SU-DHL-6 (cell line): ENCODE data around the gene NGF.

ENCODE experiments used
- H2AFZ ChIP-seq: fragments of 200-600 bp; sonication (generic); 2 replicates; pipeline ENCODE4 v1.6.1; 2014; ENCODE audit warnings: low read depth, mild to moderate bottlenecking, moderate library complexity, mixed read lengths, antibody characterized with exemption, low read length; ENCODE audit not compliant: severe bottlenecking
- H3F3A ChIP-seq: fragments of 200-600 bp; shearing (Covaris generic); 2 replicates; pipeline ENCODE4 v1.6.0; 2016; ENCODE audit warnings: antibody characterized with exemption, mild to moderate bottlenecking; ENCODE audit not compliant: insufficient read depth
- H3K27ac ChIP-seq: fragments of 200-600 bp; sonication (generic); 2 replicates; pipeline ENCODE4 v1.5.1; 2016; ENCODE audit warnings: low read depth, mild to moderate bottlenecking, low read length, moderate library complexity, mixed read lengths
- H3K27me3 ChIP-seq: fragments of 200-600 bp; sonication (generic), shearing (Covaris generic); 2 replicates; pipeline ENCODE4 v1.6.0; 2014; ENCODE audit warnings: mild to moderate bottlenecking, low read length
- H3K36me3 ChIP-seq: fragments of 200-600 bp; sonication (generic); 2 replicates; pipeline ENCODE4 v1.6.1; 2014; ENCODE audit warnings: mild to moderate bottlenecking, low read length, mixed read lengths
- H3K4me2 ChIP-seq: fragments of 300-600, 200-600 bp; shearing (Covaris generic), sonication (generic); 2 replicates; pipeline ENCODE4 v1.6.0; 2014; ENCODE audit warnings: low read length, low read depth, mild to moderate bottlenecking; ENCODE audit not compliant: poor library complexity, severe bottlenecking
- H3K4me3 ChIP-seq: fragments of 200-600 bp; sonication (generic); 2 replicates; pipeline ENCODE4 v1.5.1; 2014; ENCODE audit warnings: antibody characterized with exemption, low read length, mild to moderate bottlenecking, mixed read lengths; ENCODE audit not compliant: insufficient read depth, poor library complexity, severe bottlenecking
- H3K79me2 ChIP-seq: fragments of 200-600 bp; sonication (generic); 2 replicates; pipeline ENCODE4 v1.6.1; 2014; ENCODE audit warnings: mild to moderate bottlenecking, low read length, moderate library complexity; ENCODE audit not compliant: insufficient read depth
- H3K9ac ChIP-seq: fragments of 200-600 bp; sonication (generic); 2 replicates; pipeline ENCODE4 v1.7.0; 2014; ENCODE audit warnings: mild to moderate bottlenecking, low read length
- H3K9me2 ChIP-seq: fragments of 200-600 bp; sonication (generic); replicated peaks from 2 replicates; pipeline ENCODE4 v1.6.1; 2014; ENCODE audit warnings: low read length; ENCODE audit not compliant: insufficient read depth
- H3K9me3 ChIP-seq: fragments of 200-600 bp; sonication (generic); 2 replicates; pipeline ENCODE4 v1.6.1; 2014; ENCODE audit warnings: low read length, mixed read lengths; ENCODE audit not compliant: insufficient read depth
- H4K20me1 ChIP-seq: fragments of 200-600 bp; sonication (generic); 2 replicates; pipeline ENCODE4 v1.6.1; 2014; ENCODE audit warnings: low read depth, mild to moderate bottlenecking, antibody characterized with exemption, low read length, moderate library complexity, mixed read lengths
- CTCF ChIP-seq: fragments of 200-600 bp; sonication (generic); IDR thresholded peaks from one replicate; pipeline ENCODE4 v1.5.1; 2017; ENCODE audit warnings: antibody characterized with exemption, mild to moderate bottlenecking, low read length, moderate library complexity; ENCODE audit not compliant: insufficient read depth, poor library complexity, severe bottlenecking
- EZH2phosphoT487 ChIP-seq: fragments of 200-600 bp; sonication (generic), shearing (Covaris generic); conservative IDR thresholded peaks from 2 replicates; pipeline ENCODE4 v1.6.1; 2018; ENCODE audit warnings: mild to moderate bottlenecking, antibody characterized with exemption, low read length, moderate library complexity, mixed read lengths

NGF gene

GRCh38 chr1:115277276-115277675, 60.8 kb downstream of the NGF start:
- Histone ChIP-seq H3K4me2 (no peak overlapping the region), H3K36me3 (no peaks in the 10 kb centered on the region), H3K9me2 (no peaks in the 10 kb centered on the region), H3K79me2 (no peaks in the 10 kb centered on the region), H3K4me3 (no peak overlapping the region), H3F3A (no peaks in the 10 kb centered on the region), H4K20me1 (no peaks in the 10 kb centered on the region), H2AFZ (no peak overlapping the region), H3K9ac (no peak overlapping the region), H3K27ac (no peak overlapping the region), H3K9me3 (no peaks in the 10 kb centered on the region), H3K27me3 (no peaks in the 10 kb centered on the region)
- TF ChIP-seq EZH2phosphoT487, result no peak
- TF ChIP-seq CTCF, result no peak

GRCh38 chr1:115275216-115275615, 62.8 kb downstream of the NGF start:
- no peak overlapping the region for H2AFZ ChIP-seq
- H3K9me2 ChIP-seq, result no peaks in the 10 kb centered on the region
- no peak overlapping the region for H3K4me3 ChIP-seq
- H3F3A ChIP-seq, result no peaks in the 10 kb centered on the region
- no peaks in the 10 kb centered on the region for H4K20me1 ChIP-seq
- H3K9me3 ChIP-seq, result no peaks in the 10 kb centered on the region
- H3K27ac ChIP-seq, result no peak overlapping the region
- H3K9ac ChIP-seq, result no peak overlapping the region
- H3K27me3 ChIP-seq, result no peaks in the 10 kb centered on the region
- no peaks in the 10 kb centered on the region for H3K79me2 ChIP-seq
- peak; percentile 48 for TF ChIP-seq CTCF
- TF ChIP-seq EZH2phosphoT487, result no peak
- H3K4me2 ChIP-seq, result no peak overlapping the region
- no peaks in the 10 kb centered on the region for H3K36me3 ChIP-seq

GRCh38 chr1:115274467-115274866, 63.6 kb downstream of the NGF start:
- TF ChIP-seq CTCF (no peak), EZH2phosphoT487 (no peak)
- H3K79me2 ChIP-seq, result no peaks in the 10 kb centered on the region
- no peaks in the 10 kb centered on the region for H3K27me3 ChIP-seq
- no peaks in the 10 kb centered on the region for H3F3A ChIP-seq
- H3K9me3 ChIP-seq, result no peaks in the 10 kb centered on the region
- no peak overlapping the region for H3K9ac ChIP-seq
- H3K4me2 ChIP-seq, result no peak overlapping the region
- H4K20me1 ChIP-seq, result no peaks in the 10 kb centered on the region
- no peak overlapping the region for H3K27ac ChIP-seq
- H3K36me3 ChIP-seq, result no peaks in the 10 kb centered on the region
- H3K4me3 ChIP-seq, result no peak overlapping the region
- no peak overlapping the region for H2AFZ ChIP-seq
- H3K9me2 ChIP-seq, result no peaks in the 10 kb centered on the region
